Prostate gland (tissue), 2 donors: Measurements from ENCODE around the gene SUPT3H.

ENCODE experiments used
- POLR2AphosphoS5 ChIP-seq: sonication (generic); formaldehyde crosslinking; IDR thresholded peaks from one replicate; pipeline ENCODE4 v1.6.1; 2017; ENCODE audit warnings: antibody characterized with exemption
- TF ChIP-seq, protein P1 (sequence below), 4 experiments: fragments of 200-600 bp in 2 of 4; fragments of 450-650 bp in 2 of 4; sonication (generic) in 2 of 4; IDR thresholded peaks; 1 replicate in 3 of 4; 2 replicates in 1 of 4; pipeline ENCODE4 v1.5.1; 2016 to 2019; ENCODE audit warnings: antibody characterized with exemption in 4 of 4, mild to moderate bottlenecking in 2 of 4, moderate library complexity in 2 of 4

DNA sequence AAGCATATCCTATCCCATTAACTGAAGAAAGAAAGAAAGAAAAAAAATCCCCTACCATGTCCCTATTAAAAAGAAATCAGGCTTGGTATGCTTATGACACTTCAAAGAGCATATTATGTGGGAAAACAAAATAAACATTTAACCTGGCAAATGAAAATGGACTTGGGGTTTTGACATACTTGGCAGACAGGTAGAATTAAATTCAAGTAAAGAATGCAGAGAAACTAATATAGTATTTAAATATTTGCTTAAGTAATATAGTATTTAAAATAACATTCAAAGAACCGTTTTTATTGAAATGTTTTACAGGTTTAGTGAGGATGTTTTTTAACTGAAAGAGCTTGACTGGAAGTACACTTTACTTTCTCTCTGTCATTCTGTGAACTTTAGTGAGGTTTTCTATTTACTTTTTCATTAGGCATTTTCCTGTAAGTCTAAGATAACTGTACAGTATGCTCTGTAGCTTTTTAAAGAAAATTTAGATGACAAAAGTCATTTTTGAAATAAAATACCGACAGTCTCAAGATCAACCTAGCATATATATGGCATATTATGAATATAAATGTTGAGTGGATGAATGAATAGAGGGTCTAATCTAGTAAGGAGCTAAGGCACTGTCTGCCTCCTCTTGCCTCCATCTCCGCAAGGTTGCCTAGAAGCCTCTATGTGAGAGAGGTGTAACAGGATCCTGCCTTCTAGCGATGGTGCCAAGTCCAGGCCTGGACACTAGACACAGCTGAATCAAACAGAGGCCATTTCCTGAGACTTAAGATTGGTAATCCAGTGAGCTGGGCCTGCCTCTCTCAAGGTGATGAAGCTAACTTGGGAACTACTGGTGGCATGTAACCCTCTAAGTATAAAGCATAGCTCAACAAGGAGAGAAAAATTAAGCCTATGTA, 394.0 kb downstream of the SUPT3H start:
- TF ChIP-seq, protein P1, sequence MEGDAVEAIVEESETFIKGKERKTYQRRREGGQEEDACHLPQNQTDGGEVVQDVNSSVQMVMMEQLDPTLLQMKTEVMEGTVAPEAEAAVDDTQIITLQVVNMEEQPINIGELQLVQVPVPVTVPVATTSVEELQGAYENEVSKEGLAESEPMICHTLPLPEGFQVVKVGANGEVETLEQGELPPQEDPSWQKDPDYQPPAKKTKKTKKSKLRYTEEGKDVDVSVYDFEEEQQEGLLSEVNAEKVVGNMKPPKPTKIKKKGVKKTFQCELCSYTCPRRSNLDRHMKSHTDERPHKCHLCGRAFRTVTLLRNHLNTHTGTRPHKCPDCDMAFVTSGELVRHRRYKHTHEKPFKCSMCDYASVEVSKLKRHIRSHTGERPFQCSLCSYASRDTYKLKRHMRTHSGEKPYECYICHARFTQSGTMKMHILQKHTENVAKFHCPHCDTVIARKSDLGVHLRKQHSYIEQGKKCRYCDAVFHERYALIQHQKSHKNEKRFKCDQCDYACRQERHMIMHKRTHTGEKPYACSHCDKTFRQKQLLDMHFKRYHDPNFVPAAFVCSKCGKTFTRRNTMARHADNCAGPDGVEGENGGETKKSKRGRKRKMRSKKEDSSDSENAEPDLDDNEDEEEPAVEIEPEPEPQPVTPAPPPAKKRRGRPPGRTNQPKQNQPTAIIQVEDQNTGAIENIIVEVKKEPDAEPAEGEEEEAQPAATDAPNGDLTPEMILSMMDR (IDR thresholded peaks at IDR 0.05), result no peak
- TF ChIP-seq POLR2AphosphoS5, result no peak
